Panc1 (cell line): ENCODE measurements around the gene ZBTB7A. TPM values are rescaled to one million over a fixed set of nuclear protein-coding genes. Genes with fewer than 3 reads are reported as not detected.

Experiments
- ATAC-seq: fragments of 200-7000 bp; cut with Tn5 transposase; 2 replicates; pipeline ENCODE4 v1.9.1; 2020; ENCODE audit warnings: mild to moderate bottlenecking, moderate library complexity
- Bru-seq: library from RNA; stranded (reverse); fragments of 400-500 nt; gene quantifications from one replicate; lab custom pipeline; 2021; lab: Mats Ljungman, UMichigan
- BruChase-seq, 2 experiments: library from RNA; stranded (reverse); fragments of 400-500 nt; gene quantifications; one replicate each; lab custom pipeline; 2021; lab: Mats Ljungman, UMichigan
- BruUV-seq: library from RNA; stranded (reverse); fragments of 400-500 nt; replicated peaks from 2 replicates; lab custom pipeline; 2021; lab: Mats Ljungman, UMichigan
- CTCF ChIA-PET: fragments of 300-600 bp; sonication (Branson Sonifier 250); formaldehyde crosslinking; loops from one replicate; lab custom pipeline; 2022; ENCODE audit warnings: antibody characterized with exemption; lab: Charles Lee
- POLR2A ChIA-PET: fragments of 300-600 bp; sonication (Branson Sonifier 250); formaldehyde crosslinking; loops from one replicate; lab custom pipeline; 2022; ENCODE audit warnings: antibody characterized with exemption; lab: Charles Lee
- DNase-seq: peaks from one replicate; pipeline ENCODE4 v3.0.0-alpha.2; 2010; ENCODE audit warnings: low read depth, low spot score
- H3K27ac ChIP-seq: 2 replicates; pipeline ENCODE4 v1.5.1; 2011; ENCODE audit warnings: mild to moderate bottlenecking, low read length, inconsistent platforms
- H3K27me3 ChIP-seq: fragments of 200-500 bp; sonication (Bioruptor generic); 2 replicates; pipeline ENCODE4 v1.6.0; 2014; ENCODE audit warnings: low read length, inconsistent platforms; ENCODE audit not compliant: control insufficient read depth, insufficient read depth
- H3K36me3 ChIP-seq: fragments of 200-500 bp; sonication (Bioruptor generic); 2 replicates; pipeline ENCODE4 v1.5.1; 2014; ENCODE audit warnings: inconsistent platforms, mild to moderate bottlenecking, low read length, moderate library complexity; ENCODE audit not compliant: control insufficient read depth, insufficient read depth
- H3K4me1 ChIP-seq: 2 replicates; pipeline ENCODE4 v1.5.1; 2011; ENCODE audit warnings: inconsistent platforms, mild to moderate bottlenecking, low read length, moderate library complexity; ENCODE audit not compliant: control insufficient read depth, insufficient read depth
- H3K4me3 ChIP-seq, 2 experiments: 2 replicates each; pipeline ENCODE4 v1.5.1; 2011 to 2012; ENCODE audit warnings: low read depth in 2 of 2, low read length in 2 of 2, mild to moderate bottlenecking in 2 of 2, inconsistent platforms in 1 of 2, moderate library complexity in 1 of 2
- H3K9me3 ChIP-seq: fragments of 200-500 bp; sonication (Bioruptor generic); 2 replicates; pipeline ENCODE4 v1.5.1; 2014; ENCODE audit warnings: low read depth, mild to moderate bottlenecking, inconsistent platforms, low read length, moderate library complexity; ENCODE audit not compliant: control insufficient read depth, insufficient read depth
- CTCF ChIP-seq: fragments of 450-650 bp; IDR thresholded peaks from 2 replicates; pipeline ENCODE4 v1.5.1; 2017; ENCODE audit warnings: mild to moderate bottlenecking
- POLR2AphosphoS5 ChIP-seq: IDR thresholded peaks from 2 replicates; pipeline ENCODE4 v1.6.1; 2012; ENCODE audit warnings: mild to moderate bottlenecking, low read depth, low read length, moderate library complexity
- REST ChIP-seq, 2 experiments: IDR thresholded peaks; 2 replicates each; pipeline ENCODE4 v1.6.1; 2011 to 2012; ENCODE audit warnings: low read depth in 2 of 2, control low read depth in 1 of 2, low read length in 1 of 2, mild to moderate bottlenecking in 1 of 2, moderate library complexity in 1 of 2; ENCODE audit not compliant: insufficient read depth in 1 of 2
- SIN3A ChIP-seq: IDR thresholded peaks from 2 replicates; pipeline ENCODE4 v1.6.1; 2012; ENCODE audit warnings: low read depth, mild to moderate bottlenecking, low read length, moderate library complexity, borderline replicate concordance; ENCODE audit not compliant: insufficient read depth
- TCF7L2 ChIP-seq: IDR thresholded peaks from 2 replicates; pipeline ENCODE4 v1.6.1; 2011; ENCODE audit warnings: mild to moderate bottlenecking, low read depth, low read length, inconsistent platforms
- in situ Hi-C: cut with HindIII; loops from 2 replicates; pipeline ENCODE4 v1.10.0; 2016; ENCODE audit warnings: low sequenced_read_pairs, low pct_unique_long_range_greater_than_20kb
- intact Hi-C: fragments of 100-400 bp; cut with micrococcal nuclease; formaldehyde crosslinking; loops from one replicate; pipeline ENCODE4 v1.10.0; 2022; ENCODE audit not compliant: unreplicated experiment
- long read RNA-seq: library from polyadenylated mRNA; unstranded; transcript quantifications from one replicate; pipeline ENCODE4 v2.0.0, GENCODE V29; 2021; ENCODE audit not compliant: unreplicated experiment
- polyA plus RNA-seq: library from polyadenylated mRNA; unstranded; fragments of >200 nt; gene quantifications from one replicate; pipeline ENCODE4 v1.2.1, GENCODE V29; 2012; ENCODE audit warnings: missing spikeins; ENCODE audit not compliant: insufficient read length
- total RNA-seq: library from RNA; stranded (reverse); gene quantifications from one replicate; pipeline ENCODE4 v1.2.1, GENCODE V29; 2021; ENCODE audit not compliant: unreplicated experiment

The ZBTB7A gene
- total RNA-seq (48.0 TPM), Bru-seq, nascent RNA (percentile 76 among the genes with signal in this experiment), BruChase-seq, experiment 1, labeled RNA remaining after a 2-hour chase (percentile 87 among the genes with signal in this experiment), BruChase-seq, experiment 2, labeled RNA remaining after a 6-hour chase (percentile 82 among the genes with signal in this experiment)
- polyA plus RNA-seq: 42.8 TPM
- long read RNA-seq, full-length matches to known transcripts: 85 of 167 reads
- long read RNA-seq, partial matches to known transcripts: 25 of 167 reads
- long read RNA-seq, other reads (novel, unspliced or antisense): 57 of 167 reads

- TF ChIP-seq REST (IDR thresholded peaks at IDR 0.05; ENCODE audit: insufficient read depth in 1 of 2, low read depth in 2 of 2, low read length in 1 of 2): no peak
- no peak for TF ChIP-seq TCF7L2
- Histone ChIP-seq H3K27me3 (no peaks in the 10 kb centered on the region), H3K27ac (peak within 1 kb of the TSS; percentile 39; the same call in 1 of the 2 replicates), H3K36me3 (no peaks in the 10 kb centered on the region; the same call in 1 of the 2 replicates), H3K4me3 (peak within 1 kb of the TSS; percentile 55 to 59), H3K4me1 (peaks cover 18% of the 10 kb centered on the region), H3K9me3 (no peaks in the 10 kb centered on the region)
- no TSS peak for BruUV-seq
- ChIA-PET POLR2A (interaction anchor here (0.6 to 0.7 kb wide), 2 partner anchors 12 to 54 kb away, joined by 4 to 15 read pairs; no protein-coding TSS in a partner anchor), CTCF (interaction anchor here (0.6 kb wide), 1 partner anchor 60 kb away, joined by 5 read pairs; no protein-coding TSS in a partner anchor)
- intact Hi-C loops (no loop called here), in situ Hi-C loops (no loop called here)
- DNase-seq: no peak
- peak; percentile 40 for ATAC-seq
These were observed at the start of gene ZBTB7A for GRCh38 chr19:4066682-4067395. Gene ZBTB7A, minus strand, starts transcription at chr19:4066899. Its CDS starts 11,667 bp downstream, at chr19:4055232.

- CTCF ChIA-PET: no interaction called here
- DNase-seq (no peak), ATAC-seq (no peak)
- in situ Hi-C loops (no loop called here), intact Hi-C loops (no loop called here)
- no peaks in the 10 kb centered on the region for H3K27me3 ChIP-seq
- no peak overlapping the region for H3K4me3 ChIP-seq
- no peaks in the 10 kb centered on the region for H3K9me3 ChIP-seq
- POLR2A ChIA-PET: no interaction called here
- no peaks in the 10 kb centered on the region for H3K36me3 ChIP-seq
- no TSS peak for BruUV-seq
- H3K4me1 ChIP-seq: peaks cover 4% of the 10 kb centered on the region; the same call in 1 of the 2 replicates
- TF ChIP-seq POLR2AphosphoS5: no peak
- TF ChIP-seq TCF7L2: no peak
- no peak for TF ChIP-seq REST (IDR thresholded peaks at IDR 0.05; ENCODE audit: insufficient read depth in 1 of 2, low read depth in 2 of 2, low read length in 1 of 2)
- no peak for TF ChIP-seq SIN3A
- no peak for TF ChIP-seq CTCF
- no peak overlapping the region for H3K27ac ChIP-seq
These were observed 49.2 kb upstream of the ZBTB7A start for GRCh38 chr19:4115818-4116385.
